ENCODE results near the gene GATAD1. TPM values are rescaled to one million over a fixed set of nuclear protein-coding genes. Genes with fewer than 3 reads are reported as not detected.

The GATAD1 gene
- total RNA-seq, 1 donor from 2014 or later = 38.7 TPM

GRCh38 chr7:92498557-92498956 is 51.3 kb downstream of the GATAD1 start:
- TF ChIP-seq CTCF (conservative IDR thresholded peaks at IDR 0.05) = no peak

GRCh38 chr7:92503767-92504166 is 56.5 kb downstream of the GATAD1 start:
- no peak for DNase-seq (ENCODE audit: low read depth, low spot score)
- H3K27ac Mint-ChIP-seq (ENCODE audit: unreplicated experiment) = no peak overlapping the region
- no peak overlapping the region for H3K4me3 Mint-ChIP-seq
- no peaks in the 10 kb centered on the region for H3K4me1 Mint-ChIP-seq
- no peaks in the 10 kb centered on the region for H3K27me3 Mint-ChIP-seq (ENCODE audit: low read depth)
- no peak for TF ChIP-seq CTCF (conservative IDR thresholded peaks at IDR 0.05)
- H3K9me3 Mint-ChIP-seq = no peaks in the 10 kb centered on the region
- no peaks in the 10 kb centered on the region for H3K36me3 Mint-ChIP-seq (ENCODE audit: low read depth)

More at GRCh38 chr7:92498557-92498956, 51.3 kb downstream of the GATAD1 start:
- DNase-seq (ENCODE audit: low read depth, low spot score) = no peak
- H3K36me3 Mint-ChIP-seq (ENCODE audit: low read depth) = no peaks in the 10 kb centered on the region
- no peaks in the 10 kb centered on the region for H3K4me1 Mint-ChIP-seq
- no peak overlapping the region for H3K4me3 Mint-ChIP-seq
- no peak overlapping the region for H3K27ac Mint-ChIP-seq (ENCODE audit: unreplicated experiment)
- H3K27me3 Mint-ChIP-seq (ENCODE audit: low read depth) = no peaks in the 10 kb centered on the region
- no peaks in the 10 kb centered on the region for H3K9me3 Mint-ChIP-seq

- H3K4me1 Mint-ChIP-seq = no peaks in the 10 kb centered on the region
- H3K27me3 Mint-ChIP-seq (ENCODE audit: low read depth) = no peaks in the 10 kb centered on the region
- H3K36me3 Mint-ChIP-seq (ENCODE audit: low read depth) = no peaks in the 10 kb centered on the region
- TF ChIP-seq CTCF (conservative IDR thresholded peaks at IDR 0.05) = no peak
- H3K4me3 Mint-ChIP-seq = no peak overlapping the region
- no peak for DNase-seq (ENCODE audit: low read depth, low spot score)
- no peak overlapping the region for H3K27ac Mint-ChIP-seq (ENCODE audit: unreplicated experiment)
- H3K9me3 Mint-ChIP-seq = no peaks in the 10 kb centered on the region
These were observed 57.3 kb downstream of the GATAD1 start for GRCh38 chr7:92504563-92504962.

GRCh38 chr7:92506363-92506762 is 59.1 kb downstream of the GATAD1 start:
- Mint-ChIP-seq H3K27me3 (ENCODE audit: low read depth) (no peaks in the 10 kb centered on the region), H3K27ac (ENCODE audit: unreplicated experiment) (no peak overlapping the region), H3K4me1 (no peaks in the 10 kb centered on the region), H3K4me3 (no peak overlapping the region), H3K36me3 (ENCODE audit: low read depth) (no peaks in the 10 kb centered on the region), H3K9me3 (no peaks in the 10 kb centered on the region)
- TF ChIP-seq CTCF (conservative IDR thresholded peaks at IDR 0.05) = no peak
- no peak for DNase-seq (ENCODE audit: low read depth, low spot score)

- Mint-ChIP-seq H3K4me3 (no peak overlapping the region), H3K4me1 (no peaks in the 10 kb centered on the region), H3K36me3 (ENCODE audit: low read depth) (peaks cover 5% of the 10 kb centered on the region), H3K27me3 (ENCODE audit: low read depth) (no peaks in the 10 kb centered on the region), H3K9me3 (no peaks in the 10 kb centered on the region), H3K27ac (ENCODE audit: unreplicated experiment) (no peak overlapping the region)
- TF ChIP-seq CTCF (conservative IDR thresholded peaks at IDR 0.05) = no peak
- DNase-seq (ENCODE audit: low read depth, low spot score) = no peak
These were observed 61.7 kb downstream of the GATAD1 start for GRCh38 chr7:92508946-92509345.

Other genes with a start within 250 kb of the GATAD1 start
- 48.0 and 49.4 TPM in 2 replicates for gene KRIT1, start 201.6 kb upstream of the GATAD1 start, total RNA-seq
- 36.9 and 41.9 TPM in 2 replicates for gene ANKIB1, start 201.5 kb upstream of the GATAD1 start, total RNA-seq
- gene ERVW-1, start 30.5 kb downstream of the GATAD1 start, total RNA-seq = not detected in 2 replicates
- 24.8 and 25.7 TPM in 2 replicates for gene PEX1, start 81.0 kb downstream of the GATAD1 start, total RNA-seq
- gene RBM48, start 81.3 kb downstream of the GATAD1 start, total RNA-seq = 13.6 and 14.5 TPM in 2 replicates
- gene FAM133B, start 142.9 kb downstream of the GATAD1 start, total RNA-seq = 37.6 and 42.1 TPM in 2 replicates